H1 (cell line): ENCODE results near the gene LNPK. TPM values are rescaled to one million over a fixed set of nuclear protein-coding genes. Genes with fewer than 3 reads are reported as not detected.

ENCODE experiments used
- CTCF ChIA-PET: fragments of 300-600 bp; sonication (Branson Sonifier 250); formaldehyde crosslinking; loops from one replicate; lab custom pipeline; 2021; ENCODE audit not compliant: partially characterized antibody; lab: Charles Lee
- POLR2A ChIA-PET: fragments of 300-600 bp; sonication (Branson Sonifier 250); formaldehyde crosslinking; loops from one replicate; lab custom pipeline; 2021; ENCODE audit warnings: inconsistent platforms; ENCODE audit not compliant: partially characterized antibody; lab: Charles Lee
- DNase-seq, 2 experiments: peaks; one replicate each; pipeline versions ENCODE4 v3.0.0 to v3.0.0-alpha.2; 2010 to 2022; ENCODE audit warnings: low spot score in 2 of 2, low read depth in 1 of 2, mixed read lengths in 1 of 2
- FAIRE-seq: peaks from 2 replicates; lab custom pipeline; 2011; peaks lifted over from hg19 to GRCh38; lab: Jason Lieb, UNC
- H2AFZ ChIP-seq: 2 replicates; pipeline ENCODE4 v1.8.1; 2012; ENCODE audit warnings: low read length, inconsistent platforms
- H2AK5ac ChIP-seq: 2 replicates; pipeline ENCODE4 v1.6.1; 2013; ENCODE audit warnings: low read depth, low read length
- H2BK120ac ChIP-seq: replicated peaks from 2 replicates; pipeline ENCODE3; 2013; ENCODE audit warnings: low read depth, low read length, inconsistent platforms
- H2BK12ac ChIP-seq: 2 replicates; pipeline ENCODE4 v1.6.1; 2013; ENCODE audit warnings: low read depth, low read length
- H2BK15ac ChIP-seq: 2 replicates; pipeline ENCODE4 v1.6.1; 2013; ENCODE audit warnings: low read length
- H2BK20ac ChIP-seq: 2 replicates; pipeline ENCODE4 v1.6.1; 2013; ENCODE audit warnings: low read length
- H2BK5ac ChIP-seq: 2 replicates; pipeline ENCODE4 v1.6.1; 2013; ENCODE audit warnings: low read depth, low read length
- H3K14ac ChIP-seq: 2 replicates; pipeline ENCODE4 v1.6.1; 2013; ENCODE audit warnings: inconsistent platforms; ENCODE audit not compliant: insufficient read length
- H3K18ac ChIP-seq: 2 replicates; pipeline ENCODE4 v1.6.1; 2013; ENCODE audit warnings: low read length; ENCODE audit errors: extremely low read depth
- H3K23ac ChIP-seq: 2 replicates; pipeline ENCODE4 v1.6.1; 2013; ENCODE audit warnings: inconsistent platforms; ENCODE audit not compliant: insufficient read length
- H3K23me2 ChIP-seq: 2 replicates; pipeline ENCODE4 v1.6.1; 2013; ENCODE audit warnings: low read depth, low read length
- H3K27ac ChIP-seq: 2 replicates; pipeline ENCODE4 v1.6.1; 2011; ENCODE audit warnings: low read depth, low read length, inconsistent platforms
- H3K27me3 ChIP-seq, 4 experiments: replicated peaks in 1 of 4; 1 replicate in 1 of 4; 2 replicates in 3 of 4; pipeline versions ENCODE4 v1.6.1 to v1.8.1; 2011 to 2013; ENCODE audit warnings: low read length in 3 of 4, mild to moderate bottlenecking in 3 of 4, inconsistent platforms in 2 of 4, mixed read lengths in 2 of 4, moderate library complexity in 1 of 4; ENCODE audit not compliant: control insufficient read depth in 3 of 4, insufficient read depth in 3 of 4; ENCODE audit errors: extremely low read depth in 1 of 4
- H3K36me3 ChIP-seq, 4 experiments: 2 replicates each; pipeline versions ENCODE4 v1.6.1 to v1.8.1; 2011 to 2013; ENCODE audit warnings: mild to moderate bottlenecking in 4 of 4, low read length in 3 of 4, moderate library complexity in 2 of 4, control low read depth in 1 of 4, inconsistent platforms in 1 of 4; ENCODE audit not compliant: insufficient read depth in 4 of 4, control insufficient read depth in 2 of 4
- H3K4ac ChIP-seq: replicated peaks from 2 replicates; pipeline ENCODE3; 2013; ENCODE audit warnings: low read length, low read depth, mixed read lengths, inconsistent platforms; ENCODE audit not compliant: insufficient read length
- H3K4me1 ChIP-seq, 4 experiments: replicated peaks in 1 of 4; 1 replicate in 1 of 4; 2 replicates in 3 of 4; pipeline versions ENCODE4 v1.6.1 to v1.8.1; 2011 to 2013; ENCODE audit warnings: low read length in 3 of 4, inconsistent platforms in 2 of 4, mixed read lengths in 1 of 4; ENCODE audit not compliant: insufficient read depth in 4 of 4, control insufficient read depth in 3 of 4
- H3K4me2 ChIP-seq, 2 experiments: 2 replicates each; pipeline versions ENCODE4 v1.6.1 to v1.8.1; 2011 to 2013; ENCODE audit warnings: low read depth in 2 of 2, low read length in 2 of 2, control low read depth in 1 of 2, inconsistent platforms in 1 of 2, mild to moderate bottlenecking in 1 of 2; ENCODE audit not compliant: insufficient read depth in 1 of 2
- H3K4me3 ChIP-seq, 4 experiments: fragments of 200-600, 300-600 bp in 1 of 4; sonication (generic), shearing (Covaris generic), sonication (Bioruptor Twin) in 1 of 4; 2 replicates each; pipeline versions ENCODE4 v1.5.1 to v1.8.1; 2011 to 2016; ENCODE audit warnings: low read length in 4 of 4, low read depth in 3 of 4, control low read depth in 2 of 4, inconsistent platforms in 2 of 4, mild to moderate bottlenecking in 2 of 4, mixed read lengths in 1 of 4, moderate library complexity in 1 of 4; ENCODE audit not compliant: insufficient read depth in 2 of 4; ENCODE audit errors: extremely low read depth in 1 of 4
- H3K56ac ChIP-seq: replicated peaks from 2 replicates; pipeline ENCODE3; 2013; ENCODE audit warnings: low read depth, mild to moderate bottlenecking, mixed read lengths, low read length, inconsistent platforms; ENCODE audit not compliant: insufficient read length
- H3K79me1 ChIP-seq: 2 replicates; pipeline ENCODE4 v1.6.1; 2013; ENCODE audit warnings: low read depth, low read length, control low read depth
- H3K79me2 ChIP-seq, 2 experiments: 2 replicates each; pipeline versions ENCODE4 v1.6.1 to v1.8.1; 2012 to 2013; ENCODE audit warnings: low read length in 2 of 2, mild to moderate bottlenecking in 2 of 2, inconsistent platforms in 1 of 2; ENCODE audit not compliant: insufficient read depth in 2 of 2, control insufficient read depth in 1 of 2
- H3K9ac ChIP-seq, 4 experiments: replicated peaks in 1 of 4; 1 replicate in 1 of 4; 2 replicates in 3 of 4; pipeline versions ENCODE4 v1.6.1 to v1.8.1; 2011 to 2013; ENCODE audit warnings: low read depth in 3 of 4, low read length in 3 of 4, control low read depth in 2 of 4, mild to moderate bottlenecking in 2 of 4, moderate library complexity in 2 of 4, inconsistent platforms in 1 of 4; ENCODE audit errors: extremely low read depth in 1 of 4
- H3K9me3 ChIP-seq, 2 experiments: 2 replicates each; pipeline versions ENCODE4 v1.6.1 to v1.8.1; 2012 to 2013; ENCODE audit warnings: mild to moderate bottlenecking in 2 of 2, moderate library complexity in 2 of 2, control low read depth in 1 of 2, inconsistent platforms in 1 of 2, low read depth in 1 of 2, low read length in 1 of 2, mixed read lengths in 1 of 2; ENCODE audit not compliant: insufficient read depth in 2 of 2
- H4K20me1 ChIP-seq, 2 experiments: replicated peaks in 1 of 2; 2 replicates each; pipeline versions ENCODE3 to v1.8.1; 2011 to 2013; ENCODE audit warnings: inconsistent platforms in 2 of 2, low read length in 2 of 2, mild to moderate bottlenecking in 1 of 2; ENCODE audit not compliant: insufficient read depth in 2 of 2, control insufficient read depth in 1 of 2
- H4K5ac ChIP-seq: 2 replicates; pipeline ENCODE4 v1.6.1; 2013; ENCODE audit warnings: low read length, low read depth, mixed read lengths, inconsistent platforms; ENCODE audit not compliant: insufficient read length
- H4K8ac ChIP-seq: 2 replicates; pipeline ENCODE4 v1.8.0; 2013; ENCODE audit warnings: mild to moderate bottlenecking, moderate library complexity, low read length, inconsistent platforms; ENCODE audit not compliant: insufficient read depth; ENCODE audit errors: extremely low read depth
- H4K91ac ChIP-seq: replicated peaks from 2 replicates; pipeline ENCODE3; 2013; ENCODE audit warnings: low read length, mixed read lengths, inconsistent platforms; ENCODE audit not compliant: insufficient read length
- BCL11A ChIP-seq, 2 experiments: IDR thresholded peaks; one replicate each; pipeline ENCODE4 v1.6.1; 2011; ENCODE audit warnings: low read depth in 2 of 2, low read length in 2 of 2, mild to moderate bottlenecking in 2 of 2
- CBX5 ChIP-seq: fragments of 300-800, 300-1000 bp; sonication (generic); IDR thresholded peaks from 2 replicates; pipeline ENCODE4 v1.7.1; 2016; ENCODE audit warnings: antibody characterized with exemption, low read length, low read depth
- CEBPB ChIP-seq: IDR thresholded peaks from 2 replicates; pipeline ENCODE4 v1.6.1; 2012; ENCODE audit warnings: low read depth, low read length
- FOSL1 ChIP-seq: IDR thresholded peaks from 2 replicates; pipeline ENCODE4 v1.6.1; 2011; ENCODE audit warnings: mild to moderate bottlenecking, low read depth, low read length, moderate library complexity; ENCODE audit not compliant: insufficient read depth
- JUN ChIP-seq: IDR thresholded peaks from 2 replicates; pipeline ENCODE4 v1.6.1; 2011; ENCODE audit warnings: low read depth, mild to moderate bottlenecking, improper control_type of control experiment, low read length
- JUND ChIP-seq: IDR thresholded peaks from 2 replicates; pipeline ENCODE4 v1.6.1; 2011; ENCODE audit warnings: mild to moderate bottlenecking, improper control_type of control experiment, low read length
- KDM1A ChIP-seq: fragments of 200-600, 300-600 bp; sonication (generic); IDR thresholded peaks from 2 replicates; pipeline ENCODE4 v1.7.1; 2016; ENCODE audit warnings: mild to moderate bottlenecking, low read length, borderline replicate concordance
- RFX5 ChIP-seq: IDR thresholded peaks from 2 replicates; pipeline ENCODE4 v1.6.1; 2011; ENCODE audit warnings: low read depth, low read length, improper control_type of control experiment, borderline replicate concordance
- SP4 ChIP-seq: IDR thresholded peaks from 2 replicates; pipeline ENCODE4 v1.6.1; 2012; ENCODE audit warnings: low read length, inconsistent platforms
- SRF ChIP-seq: IDR thresholded peaks from 2 replicates; pipeline ENCODE4 v1.6.1; 2011; ENCODE audit warnings: mild to moderate bottlenecking, low read depth, low read length, moderate library complexity
- TBP ChIP-seq: IDR thresholded peaks from 2 replicates; pipeline ENCODE4 v1.6.1; 2011; ENCODE audit warnings: low read depth, low read length, improper control_type of control experiment
- YY1 ChIP-seq: IDR thresholded peaks from 2 replicates; pipeline ENCODE4 v1.6.1; 2011; ENCODE audit warnings: low read depth, mild to moderate bottlenecking, low read length
- WGBS, 2 experiments: shearing (Covaris generic) in 1 of 2; methylation state at CpG; one replicate each; pipeline versions ENCODE4 v1.1.6 to v1.1.7; 2013 to 2015; ENCODE audit warnings: low lambda C conversion rate in 2 of 2, mixed read lengths in 2 of 2, inconsistent platforms in 1 of 2, low coverage in 1 of 2, missing lambda C conversion rate in 1 of 2; ENCODE audit not compliant: insufficient replicate concordance in 2 of 2, insufficient coverage in 1 of 2, insufficient read length in 1 of 2; ENCODE audit errors: extremely low coverage in 1 of 2, missing lambda C conversion rate in 1 of 2; 5-methylcytosine and 5-hydroxymethylcytosine counted together
- polyA plus RNA-seq, 7 experiments: library from polyadenylated mRNA; depleted of rRNA in 3 of 7; stranded (reverse) in 5 of 7; unstranded in 2 of 7; fragments of >200 nt in 5 of 7; fragments of 200-250 nt in 2 of 7; gene quantifications; 1 replicate in 5 of 7; 2 replicates in 1 of 7; 4 replicates in 1 of 7; pipeline versions ENCODE4 v1.2.1 to v1.2.3, GENCODE V29; 2011 to 2013; ENCODE audit warnings: missing spikeins in 2 of 7, mixed read lengths in 2 of 7
- total RNA-seq: library from RNA; stranded (reverse); fragmentation: NEBNext Ultra II Directional; extraction: Animal tissue kit (Norgen Biotek cat#: 25700); gene quantifications from 2 replicates; pipeline ENCODE4 v1.2.1, GENCODE V29; 2021
- TF ChIP-seq, protein P1 (sequence below): IDR thresholded peaks from 2 replicates; pipeline ENCODE4 v1.6.1; 2012; ENCODE audit warnings: low read length, inconsistent platforms

Gene LNPK
- total and polyA plus RNA-seq, 2 of the 8 experiments (the other 6 are each of a cell fraction or from before 2014, with no cell fraction given): 3.1 to 10.3 TPM

DNA sequence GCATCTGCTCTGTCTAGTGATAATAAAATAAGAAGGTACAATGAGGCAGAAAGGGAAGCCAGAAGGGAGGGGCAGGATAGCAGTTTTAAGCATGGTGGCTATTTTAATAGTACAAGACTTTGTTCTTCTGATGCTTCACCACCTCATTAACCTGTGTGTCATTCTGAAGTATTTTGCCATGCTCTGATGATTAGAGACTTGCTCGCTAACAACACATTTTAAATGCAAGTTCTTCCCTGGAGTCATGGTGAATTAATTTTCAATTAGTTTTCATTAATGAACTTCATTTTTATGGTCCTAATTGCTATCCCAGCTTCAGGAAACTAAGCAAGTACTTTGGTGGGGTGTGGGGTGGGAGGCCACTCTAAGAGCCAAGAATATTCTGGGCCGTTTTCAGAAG lies 25.7 kb upstream of the LNPK start:
- TF ChIP-seq JUN (no peak), KDM1A (no peak), JUND (no peak), YY1 (no peak), SP4 (no peak), SRF (no peak), CBX5 (no peak), RFX5 (no peak), TBP (no peak), FOSL1 (no peak), BCL11A (IDR thresholded peaks at IDR 0.05; ENCODE audit: low read depth in 2 of 2, low read length in 2 of 2) (no peak), CEBPB (no peak)
- TF ChIP-seq, protein P1, sequence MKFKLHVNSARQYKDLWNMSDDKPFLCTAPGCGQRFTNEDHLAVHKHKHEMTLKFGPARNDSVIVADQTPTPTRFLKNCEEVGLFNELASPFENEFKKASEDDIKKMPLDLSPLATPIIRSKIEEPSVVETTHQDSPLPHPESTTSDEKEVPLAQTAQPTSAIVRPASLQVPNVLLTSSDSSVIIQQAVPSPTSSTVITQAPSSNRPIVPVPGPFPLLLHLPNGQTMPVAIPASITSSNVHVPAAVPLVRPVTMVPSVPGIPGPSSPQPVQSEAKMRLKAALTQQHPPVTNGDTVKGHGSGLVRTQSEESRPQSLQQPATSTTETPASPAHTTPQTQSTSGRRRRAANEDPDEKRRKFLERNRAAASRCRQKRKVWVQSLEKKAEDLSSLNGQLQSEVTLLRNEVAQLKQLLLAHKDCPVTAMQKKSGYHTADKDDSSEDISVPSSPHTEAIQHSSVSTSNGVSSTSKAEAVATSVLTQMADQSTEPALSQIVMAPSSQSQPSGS: no peak
- Histone ChIP-seq H3K4me3 (no peak overlapping the region), H3K9me3 (no peaks in the 10 kb centered on the region), H3K23ac (no peak overlapping the region), H3K14ac (no peak overlapping the region), H3K56ac (no peak overlapping the region), H3K18ac (no peak overlapping the region), H2BK12ac (no peak overlapping the region), H2AK5ac (no peak overlapping the region), H2BK5ac (no peak overlapping the region), H3K4me1 (no peaks in the 10 kb centered on the region), H4K5ac (no peak overlapping the region), H3K79me1 (no peaks in the 10 kb centered on the region), H3K27me3 (no peaks in the 10 kb centered on the region), H4K91ac (no peak overlapping the region), H3K36me3 (no peaks in the 10 kb centered on the region), H4K8ac (no peak overlapping the region), H3K4me2 (no peak overlapping the region), H3K9ac (no peak overlapping the region), H3K4ac (no peak overlapping the region), H2BK15ac (no peak overlapping the region), H2AFZ (no peak overlapping the region), H3K79me2 (no peaks in the 10 kb centered on the region), H3K27ac (no peak overlapping the region), H4K20me1 (no peaks in the 10 kb centered on the region), H2BK120ac (no peak overlapping the region), H2BK20ac (no peak overlapping the region), H3K23me2 (no peaks in the 10 kb centered on the region)
- 70% methylated on average over 2 of the region's 2 CpGs; no CpG with 5 or more reads in 1 of the 2 experiments for WGBS, 2 experiments
- FAIRE-seq: no peak
- ChIA-PET CTCF (no interaction called here), POLR2A (no interaction called here)
- DNase-seq: no peak
